GM21360 (cell line): Measurements from ENCODE around the gene TCF3.

Source experiments
- ATAC-seq: cut with Tn5 transposase; IDR thresholded peaks from one replicate; pipeline ENCODE4 v1.9.1; 2021; ENCODE audit warnings: mild to moderate bottlenecking, moderate library complexity; ENCODE audit not compliant: unreplicated experiment

TCF3 gene

DNA sequence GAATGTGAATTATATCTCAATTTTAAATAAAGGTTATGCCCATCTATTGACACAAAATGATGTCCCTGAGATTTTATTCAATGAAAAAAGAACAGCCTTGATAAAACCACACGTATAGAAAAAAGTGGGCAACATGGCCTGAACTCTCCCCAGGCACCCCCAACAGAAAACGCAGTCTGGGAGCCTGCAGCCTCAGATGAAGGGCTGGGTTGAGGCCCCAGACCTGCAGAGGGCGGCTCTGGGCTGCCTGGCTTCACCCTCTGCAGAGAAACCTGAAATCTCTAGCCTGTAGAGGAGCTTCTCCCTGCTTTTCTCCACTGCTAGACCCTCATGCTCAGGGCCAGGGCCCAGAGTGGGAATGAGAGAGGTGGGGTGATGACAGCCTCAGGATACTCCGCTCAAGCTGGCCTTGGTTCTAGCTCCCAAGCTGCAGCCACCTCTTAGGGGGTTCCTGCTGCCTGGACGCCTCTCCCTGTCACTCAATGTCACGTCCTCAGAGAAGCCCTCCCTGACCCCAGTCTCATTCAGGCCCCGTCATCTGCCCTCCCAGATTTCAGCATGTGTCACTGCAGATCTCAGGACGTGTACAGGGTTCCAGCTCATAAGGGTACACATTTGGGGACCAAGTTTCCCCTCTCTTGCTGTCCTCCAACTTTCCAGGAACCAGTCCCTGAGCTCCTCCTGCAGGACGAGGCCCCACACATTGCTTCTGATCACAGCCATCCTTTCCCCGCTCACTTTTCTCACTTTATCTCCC, 61.6 kb downstream of the TCF3 start:
- no peak for ATAC-seq

DNA sequence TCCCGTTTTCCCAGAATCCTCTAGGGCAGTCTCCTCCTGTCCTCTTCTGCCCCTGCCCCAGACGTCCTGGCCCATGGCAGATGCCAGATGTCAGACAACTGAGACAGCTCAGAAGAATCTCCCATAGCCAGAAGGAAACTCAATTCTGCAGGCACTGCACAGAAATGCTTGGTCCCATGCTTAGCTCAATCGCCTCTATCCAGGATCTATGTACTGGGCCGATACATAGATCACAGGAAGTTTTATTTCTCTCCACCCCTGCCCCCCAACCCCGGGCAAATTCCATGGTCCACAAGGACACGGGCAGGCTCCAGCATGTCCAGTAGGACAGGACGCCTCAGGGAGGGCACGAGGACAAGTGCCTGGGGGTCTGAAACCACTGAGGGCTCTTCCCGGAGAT, 64.5 kb downstream of the TCF3 start:
- ATAC-seq = no peak

DNA sequence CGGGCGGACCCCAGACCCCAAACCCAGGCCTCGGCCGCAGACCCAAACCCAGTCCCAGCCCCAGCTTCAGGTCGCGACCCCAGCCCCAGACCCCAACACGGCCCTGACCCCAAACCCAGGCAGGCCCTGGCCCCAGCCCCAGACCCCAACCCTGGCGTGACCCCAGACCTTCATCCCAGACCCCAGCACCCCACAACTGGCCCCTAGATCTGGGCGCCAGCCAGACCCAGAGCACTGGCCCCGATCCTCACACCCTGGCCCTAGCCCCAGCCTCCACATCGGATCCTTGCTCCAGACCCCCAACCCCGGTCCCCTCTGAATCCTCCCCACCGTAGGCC, 67.2 kb downstream of the TCF3 start:
- no peak for ATAC-seq

DNA sequence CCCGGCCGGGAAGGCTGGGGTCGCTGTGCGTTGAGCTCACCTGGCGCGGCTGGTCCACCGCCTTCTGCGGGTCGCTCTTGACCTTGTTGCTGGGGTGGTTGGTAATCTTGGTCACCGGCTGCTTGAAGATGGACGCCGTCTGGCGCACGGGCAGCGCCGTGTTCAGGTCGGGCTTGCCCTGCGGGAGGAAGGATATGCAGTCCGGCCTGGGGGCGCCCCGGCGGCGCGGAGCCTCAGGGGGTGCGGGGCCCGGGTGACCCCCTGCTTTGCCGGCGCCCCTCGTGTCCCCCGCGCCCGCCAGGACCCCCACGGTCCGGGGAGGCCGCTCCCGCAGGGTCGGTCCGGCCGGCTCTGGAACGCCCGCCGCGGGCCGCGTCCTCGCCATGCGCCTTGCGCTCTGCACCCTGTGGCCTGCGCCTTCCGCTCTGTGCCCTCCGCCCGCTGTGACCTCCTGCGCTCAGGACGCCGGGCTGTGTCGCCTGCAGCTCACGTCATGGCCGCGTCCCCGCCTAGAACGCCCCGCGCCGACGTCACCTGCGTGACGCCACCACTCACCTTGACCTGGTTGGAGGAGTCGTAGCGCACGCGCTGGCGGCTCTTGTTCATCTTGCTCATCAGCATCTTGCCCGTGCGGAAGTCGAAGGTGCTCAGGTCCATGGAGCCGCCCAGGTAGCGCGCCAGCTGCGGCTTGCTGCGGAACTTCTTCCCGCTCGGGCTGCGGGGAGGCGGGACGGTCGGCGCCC, 67.7 kb downstream of the TCF3 start:
- no peak for ATAC-seq

DNA sequence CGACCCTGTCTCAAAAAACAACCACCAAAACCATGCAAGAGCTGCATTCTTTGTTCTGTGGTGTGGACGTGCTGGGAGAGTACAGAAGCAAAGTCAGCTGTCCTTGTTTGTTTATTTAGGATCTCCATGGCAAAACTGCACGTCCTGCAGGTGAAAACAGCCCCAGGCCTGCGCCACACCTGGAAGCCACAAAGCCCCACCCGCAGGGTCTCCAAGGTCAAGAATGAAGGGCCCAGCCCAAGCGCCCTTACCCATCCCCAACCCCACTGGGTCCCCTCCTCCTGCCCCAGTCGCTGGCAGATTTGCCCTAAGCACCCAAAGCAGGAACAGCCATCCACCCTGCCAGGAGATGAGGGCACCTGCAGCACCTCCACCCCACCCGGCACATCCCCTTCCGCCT, 70.2 kb downstream of the TCF3 start:
- no peak for ATAC-seq

DNA sequence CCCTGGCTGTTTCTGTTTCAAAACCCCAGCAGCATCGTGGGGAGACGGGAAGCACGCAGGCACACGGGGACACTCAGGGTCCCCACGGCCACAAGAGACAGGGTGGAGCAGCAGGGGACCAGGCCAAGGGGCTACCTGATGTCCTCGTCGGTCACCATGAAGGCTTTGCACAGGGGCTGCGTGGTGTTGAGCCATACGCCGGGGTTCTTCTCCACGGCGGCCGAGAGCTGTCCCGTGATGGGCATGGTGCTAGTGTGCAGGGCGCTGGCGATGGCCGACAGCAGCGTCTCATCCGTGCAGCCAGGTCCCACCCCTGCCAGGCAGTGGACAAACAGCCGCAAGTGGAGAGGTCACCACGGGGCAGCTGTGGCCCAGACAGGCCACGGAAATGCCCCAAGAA, 71.5 kb downstream of the TCF3 start:
- ATAC-seq = no peak

DNA sequence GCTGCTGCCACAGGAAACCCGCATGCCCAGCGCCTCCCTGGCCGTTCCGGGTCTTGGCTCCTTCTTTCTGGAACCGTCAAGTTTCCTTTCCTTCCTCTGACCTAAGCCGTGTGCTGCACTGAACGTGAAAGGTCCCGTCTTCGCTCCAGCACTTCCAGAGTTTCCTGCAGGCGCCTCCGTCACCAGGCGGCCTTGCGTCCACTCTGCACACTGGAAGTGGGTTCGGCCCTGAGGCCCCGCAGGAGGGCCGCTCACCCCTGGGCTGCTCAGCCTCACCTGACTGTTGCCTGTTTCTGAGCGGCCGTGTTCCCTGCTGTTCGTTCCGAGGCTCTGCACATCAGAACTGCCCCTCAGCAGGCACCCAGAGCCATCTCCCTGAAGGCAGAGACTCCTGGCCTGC, 72.0 kb downstream of the TCF3 start:
- ATAC-seq = no peak

DNA sequence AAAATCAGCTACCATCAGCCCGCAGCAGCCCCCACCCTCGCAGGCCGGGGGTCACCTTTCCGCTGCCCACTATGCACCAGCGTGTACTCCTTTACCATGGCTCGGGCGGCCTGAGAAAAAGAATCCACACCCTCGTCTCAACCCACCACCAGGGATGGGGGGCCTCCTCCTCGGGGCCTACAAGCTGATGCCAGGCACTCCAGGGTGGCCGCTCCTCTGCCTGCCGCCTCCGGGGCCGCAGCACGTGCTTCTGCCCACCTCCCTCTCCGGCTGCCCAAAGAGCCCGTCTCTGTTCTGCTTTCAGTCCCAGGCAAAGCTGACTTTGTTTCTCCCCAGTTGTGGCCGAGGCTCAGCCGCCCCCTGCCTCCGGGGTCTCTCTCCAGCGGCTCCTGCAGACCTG, 73.2 kb downstream of the TCF3 start:
- ATAC-seq = no peak

DNA sequence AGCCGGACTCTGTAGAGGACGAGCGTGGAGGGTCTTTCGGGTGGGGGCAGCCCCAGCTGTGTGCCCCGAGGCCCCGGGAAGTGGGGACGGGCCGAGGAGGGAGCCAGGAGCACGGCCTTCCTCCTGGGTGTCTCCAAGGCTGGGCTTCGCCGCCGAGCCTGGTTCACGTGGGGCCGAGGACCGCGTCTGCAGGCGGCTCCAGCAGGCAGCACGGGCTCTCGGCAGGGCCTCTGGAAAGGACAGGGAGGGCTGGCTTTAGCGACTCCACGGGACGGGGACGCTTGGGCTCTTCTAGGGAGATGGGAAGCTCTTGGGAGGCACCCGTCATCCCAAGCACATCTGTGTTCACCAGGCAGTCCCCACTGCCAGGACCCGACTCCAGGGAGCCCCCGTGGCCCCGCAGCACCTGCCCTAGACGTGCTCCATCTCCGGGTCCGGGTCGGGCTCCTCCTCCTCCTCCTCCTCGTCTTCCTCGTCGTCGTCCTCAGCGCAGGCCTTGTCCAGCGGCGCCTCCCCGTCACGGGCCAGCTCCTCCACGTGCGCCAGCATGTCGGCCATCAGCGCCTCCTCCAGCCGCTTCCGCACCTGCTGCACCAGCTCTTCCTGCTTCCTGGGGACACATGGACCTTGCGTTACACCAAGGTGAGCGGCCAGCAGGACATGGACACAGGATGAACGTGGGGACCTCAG, 74.3 kb downstream of the TCF3 start:
- no peak for ATAC-seq

DNA sequence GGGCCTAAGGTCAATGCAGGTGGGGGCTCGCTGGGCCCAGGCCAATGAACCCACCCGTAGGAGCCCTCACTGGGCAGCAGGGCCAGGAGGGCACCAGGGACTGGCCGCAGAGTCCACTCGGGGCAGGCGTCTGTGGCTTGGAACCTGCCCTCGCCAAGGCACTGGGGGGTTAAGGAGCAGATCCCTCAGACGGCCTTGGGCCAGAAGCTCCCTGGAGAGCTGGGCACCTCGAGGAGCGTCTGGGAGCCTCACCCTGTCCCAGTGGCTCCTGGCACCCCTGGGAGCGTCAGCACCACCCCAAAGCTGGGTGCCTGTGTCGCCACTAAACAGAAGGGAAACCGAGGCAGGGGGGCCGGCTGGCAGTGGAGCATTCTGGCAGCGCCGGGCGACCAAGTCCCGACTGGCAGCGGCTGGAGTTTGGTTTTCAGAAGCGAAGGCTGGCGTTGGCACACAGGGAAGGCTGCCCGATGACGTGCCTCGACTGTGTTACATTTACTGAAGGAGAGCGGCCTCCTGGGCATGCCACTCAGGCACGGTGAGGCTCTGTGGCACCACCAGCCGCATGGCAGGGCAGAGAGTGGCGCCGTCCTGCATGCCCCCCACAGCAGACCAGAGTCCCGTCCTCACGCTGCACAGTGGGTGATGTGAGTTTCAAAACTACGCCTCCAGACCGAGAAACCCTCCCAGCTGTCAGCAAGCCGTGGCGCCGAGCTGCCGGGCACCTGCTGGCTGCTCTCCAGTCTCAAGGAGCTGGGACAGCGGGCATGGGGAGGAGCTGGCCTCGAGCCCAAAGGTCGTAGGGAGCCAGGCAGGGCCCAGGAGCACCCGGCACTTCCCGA, 75.1 kb downstream of the TCF3 start:
- ATAC-seq = no peak

DNA sequence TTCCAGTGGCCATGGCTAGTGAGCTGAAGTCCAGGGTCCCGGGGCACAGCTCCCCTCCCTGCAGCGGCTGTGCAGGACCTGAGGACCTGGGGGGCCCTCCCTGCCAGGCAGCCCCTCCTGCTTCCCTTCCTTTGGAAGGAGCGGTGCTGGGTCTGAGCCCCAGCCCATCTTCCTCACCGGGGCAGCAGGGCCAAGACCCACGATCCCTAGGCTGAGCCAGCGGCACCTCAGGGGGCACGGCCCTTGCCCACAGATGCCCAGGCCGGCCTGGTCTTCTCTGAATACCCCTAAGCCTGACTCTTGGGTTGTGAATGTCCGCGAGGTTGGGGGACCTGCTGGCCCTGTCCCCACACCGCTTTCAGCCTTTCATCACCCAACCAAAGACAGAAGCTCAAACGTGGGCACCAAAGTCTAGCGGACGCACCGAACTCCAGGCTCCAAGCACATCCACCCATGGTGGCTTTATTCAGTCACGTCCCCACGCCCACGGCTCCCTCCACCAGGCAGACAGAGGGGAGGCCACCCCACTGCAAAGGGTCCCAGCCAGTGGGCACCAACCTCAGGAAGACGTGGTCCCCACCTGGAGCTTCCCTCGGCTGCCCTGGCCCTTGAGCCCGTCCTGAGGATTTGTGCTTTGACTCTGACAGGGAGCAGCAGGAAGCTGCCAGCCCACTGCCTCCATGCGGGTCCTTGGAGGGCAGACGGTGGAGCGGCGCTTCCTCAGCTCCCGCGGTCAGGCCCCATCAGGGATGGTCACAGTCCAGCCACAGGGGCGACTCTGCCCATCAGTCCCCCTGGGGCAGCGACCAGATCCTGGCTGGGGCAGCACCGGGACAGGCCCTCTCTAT, 75.9 kb downstream of the TCF3 start:
- no peak for ATAC-seq

DNA sequence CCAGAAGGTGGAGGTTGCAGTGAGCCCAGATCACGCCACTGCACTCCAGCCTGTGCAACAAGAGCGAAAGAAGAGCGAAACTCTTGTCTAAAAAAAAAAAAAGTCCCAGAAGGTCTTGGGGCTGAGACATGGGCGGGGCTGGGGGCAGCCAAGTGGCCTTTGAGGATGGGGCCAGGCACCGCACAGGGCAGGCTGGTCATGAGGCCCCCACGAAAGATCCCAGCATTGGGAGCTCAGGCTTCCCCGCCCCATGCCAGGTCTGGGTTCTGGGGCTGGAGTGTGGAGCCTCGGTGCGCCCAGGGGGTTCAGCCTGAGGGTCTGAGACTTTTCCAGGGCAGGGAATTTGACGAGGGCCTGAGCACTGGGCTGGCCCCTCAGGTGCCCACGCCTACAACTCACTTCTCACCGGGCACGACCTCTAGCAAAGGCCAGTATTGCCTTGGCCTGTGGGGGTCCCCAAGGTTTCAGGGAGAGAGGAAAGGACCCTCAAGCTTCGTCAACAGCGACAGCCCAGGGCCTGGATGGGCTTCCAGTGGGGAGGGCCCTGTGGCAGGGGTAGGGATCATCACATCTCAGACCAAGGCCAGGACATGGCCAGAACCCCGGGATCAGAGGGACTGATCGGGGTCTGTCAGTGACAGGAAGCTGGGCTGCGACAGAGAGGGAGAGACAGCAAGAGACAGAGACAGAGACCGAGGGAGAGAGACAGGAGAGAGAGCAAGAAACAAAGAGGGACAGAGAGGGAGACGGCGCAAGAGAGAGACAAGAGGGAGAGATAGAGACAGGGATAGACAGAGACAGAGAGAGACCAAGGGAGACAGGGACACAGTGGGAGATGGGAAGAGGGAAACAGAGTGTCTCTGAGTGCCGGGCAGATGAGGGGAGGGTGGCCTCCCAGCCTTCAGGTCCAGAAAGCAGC, 76.8 kb downstream of the TCF3 start:
- no peak for ATAC-seq

DNA sequence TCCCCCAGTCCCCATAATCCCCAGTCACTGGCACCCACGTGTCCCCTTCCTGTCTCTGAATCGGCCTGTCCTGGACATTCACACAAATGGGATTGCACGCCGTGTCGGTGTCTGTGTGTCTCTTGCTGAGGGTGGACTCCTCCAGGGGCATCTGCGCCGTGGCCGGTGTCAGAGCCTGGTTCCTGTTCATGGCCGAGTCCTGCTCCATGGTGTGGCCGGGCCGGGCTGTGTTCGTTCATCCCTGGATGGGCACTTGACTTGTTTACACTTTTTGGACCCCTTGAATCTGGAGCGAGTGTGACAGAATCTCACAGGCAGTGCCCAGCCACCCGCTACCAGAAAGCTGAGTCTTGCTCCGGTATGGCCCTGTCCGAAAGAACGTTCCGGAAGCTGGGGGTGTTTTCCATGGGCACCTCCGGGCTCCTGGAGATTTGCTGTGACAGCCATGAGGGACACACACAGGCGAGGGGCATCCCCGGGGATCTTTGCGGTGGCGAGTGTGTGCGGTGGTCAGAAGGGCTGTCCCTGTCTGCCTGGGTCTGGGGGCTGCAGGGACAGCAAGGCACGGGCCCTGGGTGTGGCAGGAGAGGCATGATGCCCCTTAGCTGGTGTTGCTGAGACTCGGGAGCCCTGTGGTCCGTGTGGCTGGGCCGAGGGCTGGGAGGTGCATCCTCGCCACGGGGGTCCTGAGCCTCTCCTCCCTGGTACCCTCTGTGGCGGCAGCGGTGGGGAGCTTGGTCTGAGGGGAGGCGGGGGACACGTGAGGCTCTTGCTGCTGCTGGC, 77.9 kb downstream of the TCF3 start:
- no peak for ATAC-seq

DNA sequence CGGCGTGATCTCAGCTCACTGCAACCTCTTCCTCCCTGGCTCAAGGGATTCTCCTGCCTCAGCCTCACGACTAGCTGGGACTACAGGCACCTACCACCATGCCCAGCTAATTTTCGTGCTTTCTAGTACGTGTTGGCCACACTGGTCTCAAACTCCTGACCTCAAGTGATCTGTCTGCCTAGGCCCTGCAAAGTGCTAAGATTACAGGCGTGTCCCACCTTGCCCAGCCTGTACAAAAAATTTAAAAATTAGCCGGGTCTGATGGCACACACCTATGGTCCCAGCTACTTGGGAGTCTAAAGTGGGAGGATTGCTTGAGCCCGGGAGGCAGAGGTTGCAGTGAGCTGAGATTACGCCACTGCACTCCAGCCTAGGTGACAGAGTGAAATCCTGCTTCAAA, 79.6 kb downstream of the TCF3 start:
- ATAC-seq = no peak

DNA sequence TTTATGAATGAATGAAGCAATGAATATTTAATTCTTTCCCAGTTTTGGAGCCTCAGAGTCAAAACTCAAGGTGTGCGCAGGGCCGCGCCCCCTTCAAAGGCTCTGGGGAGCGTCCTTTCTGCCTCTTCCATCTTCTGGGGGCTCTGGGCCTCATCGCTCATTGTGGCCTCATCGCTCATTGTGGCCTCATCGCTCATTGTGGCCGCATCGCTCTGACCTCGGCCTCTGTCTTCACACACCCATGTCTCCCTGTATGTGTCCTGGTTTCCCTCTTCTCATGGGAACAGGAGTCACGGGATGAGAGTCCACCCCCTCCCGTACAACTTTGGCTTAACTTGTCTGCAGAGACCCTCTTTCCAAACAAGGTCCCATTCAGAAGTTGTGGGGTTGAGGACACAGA, 81.1 kb downstream of the TCF3 start:
- ATAC-seq = no peak

DNA sequence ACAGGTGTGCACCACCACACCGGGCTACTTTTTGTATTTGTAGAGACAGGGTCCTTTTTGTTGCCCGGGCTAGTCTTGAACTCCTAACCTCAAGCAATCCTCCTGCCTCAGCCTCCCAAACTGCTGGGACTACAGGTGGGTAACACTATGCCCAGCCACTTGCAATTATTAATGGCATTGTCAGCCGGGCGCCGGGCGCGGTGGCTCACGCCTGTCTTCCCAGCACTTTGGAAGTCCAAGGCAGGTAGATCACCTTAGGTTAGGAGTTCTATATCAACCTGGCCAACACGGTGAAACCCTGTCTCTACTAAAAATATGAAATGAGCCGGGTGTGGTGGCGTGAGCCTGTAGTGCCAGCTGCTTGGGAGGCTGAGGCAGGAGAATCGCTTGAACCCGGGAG, 81.6 kb downstream of the TCF3 start:
- ATAC-seq = no peak

DNA sequence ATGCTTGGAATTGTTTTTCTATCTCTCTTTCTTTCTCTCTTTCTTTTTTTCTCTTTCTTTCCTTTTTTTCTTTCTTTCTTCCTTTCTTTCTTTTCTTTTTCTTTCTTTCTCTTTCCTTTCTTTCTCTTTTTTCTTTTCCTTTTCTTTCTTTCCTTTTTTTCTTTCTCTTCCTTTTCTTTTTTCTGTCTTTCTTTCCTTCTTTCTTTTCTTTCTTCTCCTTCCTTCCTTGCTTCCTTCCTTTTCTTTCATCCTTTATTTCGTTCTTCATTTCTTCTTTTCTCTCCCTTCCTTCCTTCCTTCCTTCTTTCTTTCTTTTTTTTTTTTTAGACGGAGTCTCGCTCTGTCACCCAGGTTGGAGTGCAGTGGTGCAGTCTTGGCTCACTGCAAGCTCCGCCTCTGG, 82.4 kb downstream of the TCF3 start:
- ATAC-seq = no peak

DNA sequence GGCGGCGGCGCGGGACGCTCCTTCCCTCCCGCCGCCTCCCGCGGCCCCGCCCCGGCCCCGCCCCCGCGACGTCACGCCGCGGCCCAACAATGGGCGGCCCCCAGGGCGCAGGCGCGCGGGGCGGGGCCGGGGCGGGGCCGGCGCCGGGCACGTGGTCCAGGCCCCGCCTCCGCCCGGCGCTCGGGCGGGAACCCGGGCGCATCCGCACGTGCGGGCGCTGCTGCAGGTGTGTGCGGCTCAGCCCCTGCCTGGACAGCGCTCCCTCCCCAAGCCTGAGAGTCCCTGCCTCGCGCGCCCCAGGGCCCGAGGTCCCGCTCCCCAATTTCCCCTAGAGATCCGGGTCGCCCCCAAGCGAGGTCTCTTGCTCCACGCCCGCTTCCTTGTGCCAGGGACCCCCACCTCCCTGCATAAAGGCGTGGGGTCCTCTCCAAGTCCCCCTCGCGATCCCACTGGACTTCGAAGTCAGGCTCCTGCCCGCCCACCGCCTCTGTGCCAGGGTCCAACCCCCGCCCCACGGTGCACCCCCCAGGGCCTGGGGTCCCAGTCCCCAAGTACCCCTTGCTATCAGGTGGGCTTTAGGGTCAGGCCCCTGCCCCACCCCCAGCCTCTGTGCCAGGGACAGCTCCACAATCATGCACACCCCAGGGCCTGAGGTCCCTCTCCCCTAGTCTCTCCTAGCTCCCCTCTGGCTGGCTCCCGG, 83.9 kb downstream of the TCF3 start, which contains the start of gene MEX3D:
Gene MEX3D (minus strand): TSS at position 6 of the 700 bp plus-strand sequence. CDS start 267 bp downstream, outside the sequence.
- no peak for ATAC-seq
